H1 (cell line): ENCODE data around the gene RPS26. TPM values are rescaled to one million over a fixed set of nuclear protein-coding genes. Genes with fewer than 3 reads are reported as not detected.

Source experiments
- CTCF ChIA-PET: fragments of 300-600 bp; sonication (Branson Sonifier 250); formaldehyde crosslinking; loops from one replicate; lab custom pipeline; 2021; ENCODE audit not compliant: partially characterized antibody; lab: Charles Lee
- POLR2A ChIA-PET: fragments of 300-600 bp; sonication (Branson Sonifier 250); formaldehyde crosslinking; loops from one replicate; lab custom pipeline; 2021; ENCODE audit warnings: inconsistent platforms; ENCODE audit not compliant: partially characterized antibody; lab: Charles Lee
- DNase-seq, 2 experiments: peaks; one replicate each; pipeline versions ENCODE4 v3.0.0 to v3.0.0-alpha.2; 2010 to 2022; ENCODE audit warnings: low spot score in 2 of 2, low read depth in 1 of 2, mixed read lengths in 1 of 2
- FAIRE-seq: peaks from 2 replicates; lab custom pipeline; 2011; peaks lifted over from hg19 to GRCh38; lab: Jason Lieb, UNC
- H2AFZ ChIP-seq: 2 replicates; pipeline ENCODE4 v1.8.1; 2012; ENCODE audit warnings: low read length, inconsistent platforms
- H2AK5ac ChIP-seq: 2 replicates; pipeline ENCODE4 v1.6.1; 2013; ENCODE audit warnings: low read depth, low read length
- H2BK120ac ChIP-seq: replicated peaks from 2 replicates; pipeline ENCODE3; 2013; ENCODE audit warnings: low read depth, low read length, inconsistent platforms
- H2BK12ac ChIP-seq: 2 replicates; pipeline ENCODE4 v1.6.1; 2013; ENCODE audit warnings: low read depth, low read length
- H2BK15ac ChIP-seq: 2 replicates; pipeline ENCODE4 v1.6.1; 2013; ENCODE audit warnings: low read length
- H2BK20ac ChIP-seq: 2 replicates; pipeline ENCODE4 v1.6.1; 2013; ENCODE audit warnings: low read length
- H2BK5ac ChIP-seq: 2 replicates; pipeline ENCODE4 v1.6.1; 2013; ENCODE audit warnings: low read depth, low read length
- H3K14ac ChIP-seq: 2 replicates; pipeline ENCODE4 v1.6.1; 2013; ENCODE audit warnings: inconsistent platforms; ENCODE audit not compliant: insufficient read length
- H3K18ac ChIP-seq: 2 replicates; pipeline ENCODE4 v1.6.1; 2013; ENCODE audit warnings: low read length; ENCODE audit errors: extremely low read depth
- H3K23ac ChIP-seq: 2 replicates; pipeline ENCODE4 v1.6.1; 2013; ENCODE audit warnings: inconsistent platforms; ENCODE audit not compliant: insufficient read length
- H3K23me2 ChIP-seq: 2 replicates; pipeline ENCODE4 v1.6.1; 2013; ENCODE audit warnings: low read depth, low read length
- H3K27ac ChIP-seq: 2 replicates; pipeline ENCODE4 v1.6.1; 2011; ENCODE audit warnings: low read depth, low read length, inconsistent platforms
- H3K27me3 ChIP-seq, 4 experiments: replicated peaks in 1 of 4; 1 replicate in 1 of 4; 2 replicates in 3 of 4; pipeline versions ENCODE4 v1.6.1 to v1.8.1; 2011 to 2013; ENCODE audit warnings: low read length in 3 of 4, mild to moderate bottlenecking in 3 of 4, inconsistent platforms in 2 of 4, mixed read lengths in 2 of 4, moderate library complexity in 1 of 4; ENCODE audit not compliant: control insufficient read depth in 3 of 4, insufficient read depth in 3 of 4; ENCODE audit errors: extremely low read depth in 1 of 4
- H3K36me3 ChIP-seq, 4 experiments: 2 replicates each; pipeline versions ENCODE4 v1.6.1 to v1.8.1; 2011 to 2013; ENCODE audit warnings: mild to moderate bottlenecking in 4 of 4, low read length in 3 of 4, moderate library complexity in 2 of 4, control low read depth in 1 of 4, inconsistent platforms in 1 of 4; ENCODE audit not compliant: insufficient read depth in 4 of 4, control insufficient read depth in 2 of 4
- H3K4ac ChIP-seq: replicated peaks from 2 replicates; pipeline ENCODE3; 2013; ENCODE audit warnings: low read length, low read depth, mixed read lengths, inconsistent platforms; ENCODE audit not compliant: insufficient read length
- H3K4me1 ChIP-seq, 4 experiments: replicated peaks in 1 of 4; 1 replicate in 1 of 4; 2 replicates in 3 of 4; pipeline versions ENCODE4 v1.6.1 to v1.8.1; 2011 to 2013; ENCODE audit warnings: low read length in 3 of 4, inconsistent platforms in 2 of 4, mixed read lengths in 1 of 4; ENCODE audit not compliant: insufficient read depth in 4 of 4, control insufficient read depth in 3 of 4
- H3K4me2 ChIP-seq, 2 experiments: 2 replicates each; pipeline versions ENCODE4 v1.6.1 to v1.8.1; 2011 to 2013; ENCODE audit warnings: low read depth in 2 of 2, low read length in 2 of 2, control low read depth in 1 of 2, inconsistent platforms in 1 of 2, mild to moderate bottlenecking in 1 of 2; ENCODE audit not compliant: insufficient read depth in 1 of 2
- H3K4me3 ChIP-seq, 4 experiments: fragments of 200-600, 300-600 bp in 1 of 4; sonication (generic), shearing (Covaris generic), sonication (Bioruptor Twin) in 1 of 4; 2 replicates each; pipeline versions ENCODE4 v1.5.1 to v1.8.1; 2011 to 2016; ENCODE audit warnings: low read length in 4 of 4, low read depth in 3 of 4, control low read depth in 2 of 4, inconsistent platforms in 2 of 4, mild to moderate bottlenecking in 2 of 4, mixed read lengths in 1 of 4, moderate library complexity in 1 of 4; ENCODE audit not compliant: insufficient read depth in 2 of 4; ENCODE audit errors: extremely low read depth in 1 of 4
- H3K56ac ChIP-seq: replicated peaks from 2 replicates; pipeline ENCODE3; 2013; ENCODE audit warnings: low read depth, mild to moderate bottlenecking, mixed read lengths, low read length, inconsistent platforms; ENCODE audit not compliant: insufficient read length
- H3K79me1 ChIP-seq: 2 replicates; pipeline ENCODE4 v1.6.1; 2013; ENCODE audit warnings: low read depth, low read length, control low read depth
- H3K79me2 ChIP-seq, 2 experiments: 2 replicates each; pipeline versions ENCODE4 v1.6.1 to v1.8.1; 2012 to 2013; ENCODE audit warnings: low read length in 2 of 2, mild to moderate bottlenecking in 2 of 2, inconsistent platforms in 1 of 2; ENCODE audit not compliant: insufficient read depth in 2 of 2, control insufficient read depth in 1 of 2
- H3K9ac ChIP-seq, 4 experiments: replicated peaks in 1 of 4; 1 replicate in 1 of 4; 2 replicates in 3 of 4; pipeline versions ENCODE4 v1.6.1 to v1.8.1; 2011 to 2013; ENCODE audit warnings: low read depth in 3 of 4, low read length in 3 of 4, control low read depth in 2 of 4, mild to moderate bottlenecking in 2 of 4, moderate library complexity in 2 of 4, inconsistent platforms in 1 of 4; ENCODE audit errors: extremely low read depth in 1 of 4
- H3K9me3 ChIP-seq, 2 experiments: 2 replicates each; pipeline versions ENCODE4 v1.6.1 to v1.8.1; 2012 to 2013; ENCODE audit warnings: mild to moderate bottlenecking in 2 of 2, moderate library complexity in 2 of 2, control low read depth in 1 of 2, inconsistent platforms in 1 of 2, low read depth in 1 of 2, low read length in 1 of 2, mixed read lengths in 1 of 2; ENCODE audit not compliant: insufficient read depth in 2 of 2
- H4K20me1 ChIP-seq, 2 experiments: replicated peaks in 1 of 2; 2 replicates each; pipeline versions ENCODE3 to v1.8.1; 2011 to 2013; ENCODE audit warnings: inconsistent platforms in 2 of 2, low read length in 2 of 2, mild to moderate bottlenecking in 1 of 2; ENCODE audit not compliant: insufficient read depth in 2 of 2, control insufficient read depth in 1 of 2
- H4K5ac ChIP-seq: 2 replicates; pipeline ENCODE4 v1.6.1; 2013; ENCODE audit warnings: low read length, low read depth, mixed read lengths, inconsistent platforms; ENCODE audit not compliant: insufficient read length
- H4K8ac ChIP-seq: 2 replicates; pipeline ENCODE4 v1.8.0; 2013; ENCODE audit warnings: mild to moderate bottlenecking, moderate library complexity, low read length, inconsistent platforms; ENCODE audit not compliant: insufficient read depth; ENCODE audit errors: extremely low read depth
- H4K91ac ChIP-seq: replicated peaks from 2 replicates; pipeline ENCODE3; 2013; ENCODE audit warnings: low read length, mixed read lengths, inconsistent platforms; ENCODE audit not compliant: insufficient read length
- BCL11A ChIP-seq, 2 experiments: IDR thresholded peaks; one replicate each; pipeline ENCODE4 v1.6.1; 2011; ENCODE audit warnings: low read depth in 2 of 2, low read length in 2 of 2, mild to moderate bottlenecking in 2 of 2
- WGBS, 2 experiments: shearing (Covaris generic) in 1 of 2; methylation state at CpG; one replicate each; pipeline versions ENCODE4 v1.1.6 to v1.1.7; 2013 to 2015; ENCODE audit warnings: low lambda C conversion rate in 2 of 2, mixed read lengths in 2 of 2, inconsistent platforms in 1 of 2, low coverage in 1 of 2, missing lambda C conversion rate in 1 of 2; ENCODE audit not compliant: insufficient replicate concordance in 2 of 2, insufficient coverage in 1 of 2, insufficient read length in 1 of 2; ENCODE audit errors: extremely low coverage in 1 of 2, missing lambda C conversion rate in 1 of 2; 5-methylcytosine and 5-hydroxymethylcytosine counted together
- polyA plus RNA-seq, 7 experiments: library from polyadenylated mRNA; depleted of rRNA in 3 of 7; stranded (reverse) in 5 of 7; unstranded in 2 of 7; fragments of >200 nt in 5 of 7; fragments of 200-250 nt in 2 of 7; gene quantifications; 1 replicate in 5 of 7; 2 replicates in 1 of 7; 4 replicates in 1 of 7; pipeline versions ENCODE4 v1.2.1 to v1.2.3, GENCODE V29; 2011 to 2013; ENCODE audit warnings: missing spikeins in 2 of 7, mixed read lengths in 2 of 7
- total RNA-seq: library from RNA; stranded (reverse); fragmentation: NEBNext Ultra II Directional; extraction: Animal tissue kit (Norgen Biotek cat#: 25700); gene quantifications from 2 replicates; pipeline ENCODE4 v1.2.1, GENCODE V29; 2021

Gene RPS26
- total and polyA plus RNA-seq, 2 of the 8 experiments (the other 6 are each of a cell fraction or from before 2014, with no cell fraction given) = 53.4 to 1,922 TPM

- Histone ChIP-seq H3K79me1 (no peaks in the 10 kb centered on the region; the same call in 1 of the 2 replicates), H2BK15ac (no peak overlapping the region), H2BK120ac (no peak overlapping the region), H3K27me3 (no peaks in the 10 kb centered on the region), H3K4me1 (no peaks in the 10 kb centered on the region; a peak in 1 of 7 replicates), H2BK5ac (no peak overlapping the region), H2BK20ac (no peak overlapping the region), H3K14ac (no peak overlapping the region), H3K9ac (no peak overlapping the region), H3K4me2 (no peak overlapping the region), H2BK12ac (no peak overlapping the region), H3K23ac (no peak overlapping the region), H3K79me2 (no peaks in the 10 kb centered on the region), H3K23me2 (no peaks in the 10 kb centered on the region), H3K36me3 (peaks cover 8 to 30% (median 24%) of the 10 kb centered on the region in 4 experiments; a peak in 7 of 8 replicates), H3K4ac (no peak overlapping the region), H2AK5ac (no peak overlapping the region), H4K5ac (no peak overlapping the region), H3K4me3 (no peak overlapping the region), H3K56ac (no peak overlapping the region), H3K27ac (no peak overlapping the region), H3K9me3 (no peaks in the 10 kb centered on the region; a peak in 1 of 4 replicates), H4K91ac (no peak overlapping the region), H4K20me1 (no peaks in the 10 kb centered on the region), H4K8ac (no peak overlapping the region), H3K18ac (no peak overlapping the region), H2AFZ (no peak overlapping the region)
- no peak for TF ChIP-seq BCL11A (IDR thresholded peaks at IDR 0.05; ENCODE audit: low read depth in 2 of 2, low read length in 2 of 2)
- CTCF ChIA-PET = interaction anchor here (0.6 to 1.0 kb wide), 4 partner anchors 17 to 297 kb away, joined by 3 read pairs; no protein-coding TSS in a partner anchor
- POLR2A ChIA-PET = interaction anchor here (0.6 to 2.7 kb wide), 5 partner anchors 10 to 117 kb away, joined by 3 to 11 read pairs (median 4); no protein-coding TSS in a partner anchor
- WGBS, 2 experiments = 90% methylated on average over 20 of the region's 21 CpGs; no CpG with 5 or more reads in 1 of the 2 experiments
- FAIRE-seq (no peak), DNase-seq (no peak)
Observed at GRCh38 chr12:56034586-56035332, 7.0 kb upstream of the RPS26 start.
